Iris pigment epithelial cell (primary cell): ENCODE measurements around the gene CTDNEP1.

Experiments
- DNase-seq: peaks from one replicate; pipeline ENCODE4 v3.0.0-alpha.2; 2011; ENCODE audit warnings: low read depth

Gene CTDNEP1

GRCh38 chr17:7215136-7215638 is 36.3 kb downstream of the CTDNEP1 start:
- DNase-seq: no peak

DNA sequence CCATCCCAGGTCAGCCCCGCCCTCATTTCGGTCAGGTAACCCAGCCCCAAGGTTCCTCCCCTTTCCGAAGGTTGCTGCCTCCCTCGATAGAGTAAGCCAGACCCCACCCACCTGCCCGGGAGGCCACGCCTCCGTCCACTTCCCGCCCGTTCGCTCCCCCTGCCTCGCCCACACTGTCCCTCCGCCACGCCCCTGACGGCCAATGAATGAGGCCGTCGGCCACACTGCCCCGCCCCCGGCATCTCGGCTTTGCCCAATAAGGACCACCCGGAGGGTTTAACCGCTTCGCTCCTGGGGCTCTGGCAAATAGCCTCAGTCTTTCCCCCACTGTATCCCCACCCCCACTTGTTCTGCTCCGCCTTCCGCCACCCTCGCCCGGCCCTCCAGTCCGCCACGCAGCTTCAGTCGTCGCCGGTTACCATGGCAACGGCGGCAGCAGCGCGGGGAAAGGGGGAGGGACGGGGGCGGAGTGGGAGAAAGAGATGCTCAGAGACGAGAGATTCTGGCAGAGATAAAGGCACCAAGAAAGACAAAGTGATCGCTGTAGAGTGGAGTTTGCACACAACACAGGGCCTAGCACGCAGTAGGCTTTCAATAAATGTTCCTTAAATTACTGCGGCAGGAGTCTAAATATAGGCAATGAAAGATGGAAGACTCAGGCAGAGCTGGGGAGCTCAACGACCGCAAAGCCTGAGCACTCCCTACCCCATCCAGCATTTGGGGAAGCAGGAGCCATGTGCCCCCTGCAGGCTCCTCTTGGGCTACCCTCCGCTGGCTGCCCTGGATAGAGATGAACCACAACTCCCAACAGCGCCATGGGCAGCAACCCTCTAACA is 37.0 kb downstream of the CTDNEP1 start:
- DNase-seq: peak; percentile 97

DNA sequence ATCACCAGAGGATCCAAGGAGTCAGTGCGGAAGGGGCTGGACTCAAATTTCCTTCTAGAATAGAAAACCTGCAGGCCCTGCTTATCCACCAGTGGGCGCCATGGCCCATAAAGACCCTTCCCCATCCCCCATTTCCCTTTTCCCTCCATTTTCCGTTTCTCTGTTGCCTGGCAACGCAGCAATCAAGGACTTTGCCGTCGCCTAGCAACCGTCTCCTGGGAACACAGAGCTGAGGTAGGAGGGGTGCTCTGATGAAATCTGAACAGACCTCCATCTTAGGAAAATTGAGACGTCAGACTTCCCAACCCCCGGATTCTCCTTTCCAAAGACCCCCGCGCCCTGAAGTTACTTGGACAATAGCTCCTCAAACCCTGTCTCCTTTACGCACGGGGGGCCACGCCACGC is 37.6 kb downstream of the CTDNEP1 start:
- DNase-seq: peak; percentile 86

DNA sequence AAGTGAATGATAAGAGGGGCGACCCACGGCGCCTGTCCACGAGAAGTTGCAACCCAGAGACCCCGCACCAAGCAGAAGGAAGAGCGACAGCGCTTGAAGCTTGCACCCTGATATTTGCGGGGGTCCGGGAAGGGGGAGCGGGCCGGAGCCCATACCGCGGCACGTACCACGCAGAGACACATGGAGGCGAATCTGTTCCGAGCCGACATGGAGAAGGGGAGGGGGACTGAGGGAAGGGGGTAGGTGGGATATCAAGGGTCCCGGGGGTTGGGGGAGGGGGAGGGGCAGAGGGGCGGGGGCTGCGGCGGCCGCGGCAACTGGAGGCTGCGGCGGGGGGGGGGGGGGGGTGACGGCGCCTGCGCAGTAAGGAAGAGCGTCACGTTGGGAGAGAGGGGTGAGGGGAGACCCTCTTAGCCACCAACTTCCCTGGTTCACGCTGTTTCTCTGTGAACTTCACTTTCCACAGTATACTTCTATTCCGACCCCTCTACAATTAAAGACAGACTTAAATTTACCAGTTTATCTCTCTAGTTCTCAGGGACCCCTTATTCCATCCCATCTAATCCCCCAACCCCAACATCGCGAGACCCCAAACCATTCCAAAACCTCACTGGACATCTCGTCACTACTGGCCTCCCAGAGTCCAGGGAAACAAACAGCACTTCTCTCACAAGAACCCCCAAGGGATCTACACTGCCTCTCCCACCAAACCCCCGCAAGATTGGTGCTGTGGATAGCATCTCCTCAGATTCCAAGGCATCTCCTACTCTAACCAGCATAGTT is 39.9 kb downstream of the CTDNEP1 start:
- no peak for DNase-seq

DNA sequence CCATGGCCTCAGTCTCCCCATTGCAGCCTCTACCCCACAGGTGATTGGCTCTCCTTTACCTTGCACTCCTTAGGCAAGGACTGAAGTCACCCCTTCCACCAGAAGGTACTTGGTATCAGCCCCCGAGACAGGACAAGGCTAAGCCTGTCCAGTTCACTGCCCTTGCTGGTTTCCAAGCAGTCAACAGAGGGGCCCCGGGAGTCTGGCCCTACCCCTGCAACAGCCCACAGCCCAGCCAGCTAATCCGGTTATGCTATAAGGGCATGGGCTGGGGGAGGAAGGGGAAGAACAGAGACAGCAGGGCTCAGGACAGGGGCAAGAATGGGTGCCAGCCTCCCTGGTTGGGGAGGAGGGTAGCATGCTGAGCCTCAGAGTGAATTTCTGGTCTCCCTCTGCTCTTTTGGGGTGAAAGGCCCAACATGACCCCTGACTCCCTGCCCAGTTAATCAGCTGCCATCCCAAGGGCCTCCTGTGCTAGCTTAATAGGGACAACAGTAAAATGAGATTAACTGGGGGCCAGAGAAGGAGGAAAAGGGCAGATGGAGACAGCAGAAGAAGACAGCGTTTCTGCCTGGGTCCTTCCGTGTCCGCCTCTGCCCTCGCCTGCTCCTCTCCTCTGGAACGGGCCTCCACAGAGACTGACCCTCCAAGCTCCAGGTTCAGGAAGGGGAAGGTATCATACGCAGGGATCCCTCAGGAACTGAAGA is 42.6 kb downstream of the CTDNEP1 start:
- DNase-seq: no peak

- no peak for DNase-seq
Measured at GRCh38 chr17:7208027-7208571, 43.4 kb downstream of the CTDNEP1 start.

DNA sequence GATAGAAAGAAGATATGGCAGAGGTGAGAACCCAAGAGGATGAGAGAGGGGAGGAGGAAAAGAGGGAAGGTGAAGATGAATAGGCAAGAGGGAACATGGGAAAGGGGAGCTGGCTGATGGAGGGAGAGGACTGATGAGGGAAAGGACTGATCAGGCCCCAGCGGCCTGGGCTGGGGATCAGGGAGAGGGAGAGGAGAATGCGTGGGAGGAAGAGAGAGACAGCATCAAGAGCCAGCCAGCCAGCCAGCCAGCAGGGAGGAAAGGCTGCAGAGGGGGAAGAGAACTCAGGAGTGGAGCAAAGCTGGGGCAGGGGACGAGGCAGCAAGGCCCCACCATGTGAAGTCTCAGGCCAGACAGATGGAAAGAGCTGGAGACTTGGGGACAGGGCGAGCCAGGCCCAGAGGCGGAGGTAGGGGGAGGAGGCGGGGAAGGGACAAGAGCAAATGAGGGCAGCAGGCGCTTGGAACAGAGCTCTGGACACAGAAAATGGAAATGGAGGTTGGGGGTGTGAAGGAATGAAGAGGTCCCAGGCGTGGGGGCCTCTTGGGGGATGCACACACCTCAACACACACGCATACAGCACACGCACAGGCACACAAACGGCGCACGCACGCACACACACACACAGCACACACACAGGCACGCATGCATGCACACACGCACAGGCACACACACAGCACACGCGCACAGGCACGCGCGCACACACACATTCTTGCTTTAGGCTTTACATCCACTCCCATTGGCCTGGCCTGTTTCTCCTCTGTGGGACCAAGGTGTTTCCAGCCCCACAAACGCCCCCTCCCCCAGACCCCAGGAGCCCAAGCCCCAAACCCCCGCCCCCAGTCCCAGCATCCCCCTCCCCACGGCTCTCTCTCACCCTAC is 44.2 kb downstream of the CTDNEP1 start:
- peak; percentile 41 for DNase-seq

GRCh38 chr17:7205561-7205960 is 46.0 kb downstream of the CTDNEP1 start:
- DNase-seq: no peak

DNA sequence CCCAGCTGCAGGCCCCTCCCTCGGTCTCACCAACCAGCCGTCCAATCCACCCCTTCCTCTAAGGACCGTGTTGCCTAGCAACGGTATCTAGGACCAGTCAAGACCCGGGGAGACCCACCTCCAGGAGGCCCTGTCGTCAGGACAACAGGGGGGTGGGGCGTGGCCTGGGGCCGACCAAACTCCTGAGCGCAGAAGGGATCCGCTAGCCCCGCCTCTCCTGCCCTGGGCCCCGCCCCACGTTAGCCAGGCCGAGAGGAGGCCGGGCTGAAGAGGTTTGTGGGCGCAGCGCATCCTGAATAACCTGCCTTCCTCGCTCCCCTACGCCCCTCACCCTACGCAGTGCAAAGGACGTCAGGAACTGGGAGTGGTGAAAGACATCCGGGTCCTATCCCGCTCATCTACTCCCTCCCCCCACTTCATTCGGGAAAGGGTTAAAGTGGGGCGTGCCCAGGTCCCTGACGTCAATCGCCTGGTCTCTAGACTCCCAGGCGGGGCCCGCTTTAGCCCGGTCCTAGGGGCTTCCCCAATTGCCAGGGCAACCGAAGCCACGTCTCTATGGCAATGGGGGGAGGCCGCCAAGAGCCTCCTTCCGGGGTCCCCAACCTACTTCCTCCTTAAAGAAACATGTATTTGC is 46.6 kb downstream of the CTDNEP1 start:
- peak; percentile 83 for DNase-seq

GRCh38 chr17:7204336-7204735 is 47.2 kb downstream of the CTDNEP1 start:
- DNase-seq: no peak

DNA sequence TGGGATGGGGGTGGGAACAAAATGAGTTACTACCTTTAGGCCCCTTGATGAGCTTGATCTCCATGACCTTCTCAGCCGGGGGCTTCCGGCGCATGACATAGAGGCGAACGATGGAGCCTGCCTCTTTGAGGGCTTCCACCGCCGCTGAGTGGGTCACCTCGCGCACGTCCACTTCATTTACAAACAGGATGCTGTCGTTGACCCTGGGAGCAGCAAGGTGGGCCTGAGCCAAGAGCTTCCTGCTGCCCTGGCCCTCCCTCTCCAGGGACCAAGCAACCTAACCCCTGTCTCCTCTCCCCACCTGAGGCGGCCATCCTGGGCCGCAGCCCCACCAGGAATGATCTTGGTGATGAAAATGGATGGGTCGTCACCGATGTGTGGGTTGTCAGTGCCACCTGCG is 48.1 kb downstream of the CTDNEP1 start:
- DNase-seq: no peak

DNA sequence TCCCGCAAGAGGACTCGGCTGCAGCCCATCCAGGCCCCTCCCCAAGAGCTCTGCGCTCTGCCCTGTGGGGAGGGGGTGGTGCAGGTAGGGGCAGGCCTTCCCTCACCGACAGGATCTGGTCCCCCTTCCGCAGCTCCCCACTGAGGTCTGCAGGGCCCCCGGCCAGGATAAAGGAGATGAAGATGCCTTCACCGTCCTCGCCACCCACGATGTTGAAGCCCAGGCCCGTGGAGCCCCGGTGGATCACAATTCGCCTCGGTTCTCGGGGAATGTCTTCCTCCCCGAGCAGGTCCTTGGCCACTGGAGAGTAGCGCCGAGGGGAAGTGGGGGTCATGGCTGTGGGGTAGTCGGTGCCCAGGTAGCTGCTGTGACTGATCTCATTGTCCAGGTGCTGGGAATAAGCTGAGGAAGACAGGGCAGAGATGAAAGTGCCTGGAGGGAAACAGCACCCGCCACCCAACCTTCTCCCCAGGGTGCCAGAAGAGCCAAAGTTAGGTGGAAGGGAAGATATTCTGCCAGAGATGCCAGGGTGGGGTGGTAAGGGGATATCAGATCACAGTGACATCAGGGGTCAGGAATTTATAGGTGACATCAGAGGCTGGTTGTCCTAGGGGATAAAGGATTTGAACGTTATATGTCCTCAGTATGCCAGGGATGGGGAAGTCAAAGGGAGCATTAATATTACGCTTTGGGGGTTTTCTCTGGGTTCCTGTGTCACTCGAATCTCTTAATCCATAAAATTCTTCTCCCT is 54.7 kb downstream of the CTDNEP1 start:
- DNase-seq: no peak

DNA sequence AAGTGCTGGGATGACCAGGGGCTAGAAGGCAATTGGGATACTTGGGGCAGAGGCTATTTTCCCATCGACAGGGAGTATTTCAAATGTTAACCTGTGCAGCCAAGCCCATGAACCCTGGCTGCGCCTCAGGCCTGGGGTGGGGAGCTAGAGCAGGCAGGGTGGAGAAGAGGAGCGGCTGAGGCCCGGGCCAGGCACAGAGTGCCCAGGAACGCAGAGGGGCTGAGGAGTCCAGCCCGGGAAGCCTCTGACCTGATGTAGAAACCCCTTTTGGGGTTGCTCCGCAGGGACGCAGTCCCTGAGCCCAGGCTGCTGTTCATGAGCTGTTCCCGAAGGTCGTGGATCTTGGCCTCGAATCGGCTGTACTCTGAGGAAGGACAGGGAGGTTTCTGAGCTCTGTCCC is 55.6 kb downstream of the CTDNEP1 start:
- no peak for DNase-seq
